ENCODE data around the gene TRPC5OS.

TRPC5OS gene

GRCh38 chrX:111914398-111915090, 38.6 kb downstream of the TRPC5OS start:
- DNase-seq: no peak

GRCh38 chrX:111917591-111917990, 41.6 kb downstream of the TRPC5OS start:
- no peak for DNase-seq

GRCh38 chrX:111928456-111928855, 52.5 kb downstream of the TRPC5OS start:
- no peak for DNase-seq

Data from CD4-positive, alpha-beta T cell treated with Interferon gamma for 1 hour (primary cell).